Central memory CD8-positive, alpha-beta T cell (primary cell): ENCODE data around the gene CNTNAP2.

Experiments used
- ATAC-seq: fragments of 150-1000 bp; cut with Tn5 transposase; replicated peaks from 2 replicates; pipeline ENCODE4 v1.10.0; 2022; ENCODE audit warnings: mild to moderate bottlenecking, moderate FRiP score, moderate number of reproducible peaks; ENCODE audit not compliant: poor library complexity, severe bottlenecking; ENCODE audit errors: extremely low read depth
- DNase-seq, 2 donors: peaks; one replicate each; pipeline ENCODE4 v3.0.0; 2021; ENCODE audit warnings: low spot score in 2 of 2
- H3K27ac Mint-ChIP-seq: one replicate; pipeline ENCODE4 v1.8.0; 2022; ENCODE audit warnings: low read depth, mild to moderate bottlenecking, moderate library complexity, mixed read lengths
- H3K27me3 Mint-ChIP-seq: one replicate; pipeline ENCODE4 v1.8.0; 2022; ENCODE audit warnings: mixed read lengths
- H3K36me3 Mint-ChIP-seq: one replicate; pipeline ENCODE4 v1.8.0; 2022; ENCODE audit warnings: mild to moderate bottlenecking, moderate library complexity, mixed read lengths; ENCODE audit not compliant: insufficient read depth
- H3K4me1 Mint-ChIP-seq: one replicate; pipeline ENCODE4 v1.8.0; 2022; ENCODE audit warnings: mixed read lengths
- H3K4me3 Mint-ChIP-seq: one replicate; pipeline ENCODE4 v1.8.0; 2022; ENCODE audit warnings: mild to moderate bottlenecking, moderate library complexity, mixed read lengths
- H3K9me3 Mint-ChIP-seq: one replicate; pipeline ENCODE4 v1.8.0; 2022; ENCODE audit warnings: mixed read lengths

The CNTNAP2 gene

GRCh38 chr7:148031811-148032210 is 1915.2 kb downstream of the CNTNAP2 start:
- no peak for ATAC-seq
- Mint-ChIP-seq H3K27ac (no peak overlapping the region), H3K4me3 (no peak overlapping the region), H3K9me3 (peaks cover 4% of the 10 kb centered on the region), H3K36me3 (no peaks in the 10 kb centered on the region), H3K27me3 (no peaks in the 10 kb centered on the region), H3K4me1 (no peaks in the 10 kb centered on the region)
- DNase-seq, result no peak

- DNase-seq, result no peak
- peaks cover 4% of the 10 kb centered on the region for H3K9me3 Mint-ChIP-seq
- H3K4me3 Mint-ChIP-seq, result no peak overlapping the region
Measured at GRCh38 chr7:148035950-148036349, 1919.3 kb downstream of the CNTNAP2 start.

DNA sequence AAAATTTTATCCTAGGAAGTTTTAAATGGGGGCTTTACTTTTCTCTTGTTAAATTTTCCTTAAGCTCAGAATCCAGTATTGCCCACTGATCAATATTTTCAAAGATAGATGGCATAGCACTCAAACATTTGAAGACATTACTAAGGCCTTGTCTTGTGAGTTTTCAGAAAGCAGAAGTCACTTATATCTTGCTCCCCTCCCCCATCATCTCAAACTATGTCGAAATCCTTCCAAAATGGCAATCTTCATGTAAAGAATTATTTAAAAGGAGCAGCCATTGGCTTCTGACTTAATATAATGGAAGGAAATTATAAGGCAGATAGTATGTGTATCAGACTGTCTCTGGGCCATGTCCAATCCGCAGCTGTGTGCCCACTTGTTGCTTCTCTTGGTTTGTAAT is 1920.4 kb downstream of the CNTNAP2 start:
- H3K36me3 Mint-ChIP-seq, result no peaks in the 10 kb centered on the region
- no peak for DNase-seq

More at GRCh38 chr7:148035950-148036349, 1919.3 kb downstream of the CNTNAP2 start:
- Mint-ChIP-seq H3K4me1 (no peaks in the 10 kb centered on the region), H3K36me3 (no peaks in the 10 kb centered on the region), H3K27me3 (no peaks in the 10 kb centered on the region), H3K27ac (no peak overlapping the region)
- no peak for ATAC-seq

GRCh38 chr7:148041156-148041555 is 1924.6 kb downstream of the CNTNAP2 start:
- peaks cover 2% of the 10 kb centered on the region for H3K36me3 Mint-ChIP-seq
- no peaks in the 10 kb centered on the region for H3K27me3 Mint-ChIP-seq
- ATAC-seq, result no peak
- H3K27ac Mint-ChIP-seq, result no peak overlapping the region
- no peak overlapping the region for H3K4me3 Mint-ChIP-seq
- DNase-seq, result no peak
- H3K9me3 Mint-ChIP-seq, result peaks cover 7% of the 10 kb centered on the region
- no peaks in the 10 kb centered on the region for H3K4me1 Mint-ChIP-seq

More for the DNA sequence above, 1920.4 kb downstream of the CNTNAP2 start:
- Mint-ChIP-seq H3K9me3 (peaks cover 1% of the 10 kb centered on the region), H3K4me3 (no peak overlapping the region), H3K4me1 (no peaks in the 10 kb centered on the region), H3K27ac (no peak overlapping the region), H3K27me3 (no peaks in the 10 kb centered on the region)
- ATAC-seq, result no peak

DNA sequence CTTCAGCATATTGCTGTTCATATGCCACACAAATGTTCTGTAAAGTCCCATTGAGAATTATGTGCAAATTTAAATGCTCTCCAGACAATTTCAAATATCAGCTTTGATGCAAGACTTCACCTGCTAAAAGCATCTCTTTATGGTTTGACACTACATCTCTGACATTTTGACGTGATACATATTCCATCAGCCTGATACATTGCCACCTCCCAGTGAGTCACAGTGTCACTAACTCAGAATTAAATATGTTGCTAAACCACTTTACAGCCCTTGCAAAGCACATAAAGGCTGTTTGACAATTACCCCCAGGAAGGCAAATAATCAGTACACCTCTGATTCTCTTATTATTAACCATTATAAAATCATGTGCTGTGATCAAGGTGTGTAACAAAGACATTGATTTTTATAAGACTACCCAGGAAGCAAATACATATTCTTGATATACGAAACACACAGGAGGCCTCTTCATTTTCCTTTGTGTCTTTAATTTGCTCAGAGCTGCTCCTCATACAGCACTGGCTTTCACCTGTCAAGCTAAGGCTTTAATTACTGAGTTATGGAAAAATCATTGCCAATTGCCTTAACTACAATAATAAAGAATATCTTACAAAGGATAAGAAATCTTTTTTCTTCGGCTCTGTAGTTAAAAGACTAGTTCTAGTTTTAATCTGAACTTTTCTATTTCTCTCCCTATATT is 1926.5 kb downstream of the CNTNAP2 start:
- no peaks in the 10 kb centered on the region for H3K27me3 Mint-ChIP-seq
- H3K4me1 Mint-ChIP-seq, result no peaks in the 10 kb centered on the region
- H3K9me3 Mint-ChIP-seq, result peaks cover 7% of the 10 kb centered on the region
- no peak for ATAC-seq
- peaks cover 2% of the 10 kb centered on the region for H3K36me3 Mint-ChIP-seq
- DNase-seq, result no peak
- no peak overlapping the region for H3K4me3 Mint-ChIP-seq
- H3K27ac Mint-ChIP-seq, result no peak overlapping the region

DNA sequence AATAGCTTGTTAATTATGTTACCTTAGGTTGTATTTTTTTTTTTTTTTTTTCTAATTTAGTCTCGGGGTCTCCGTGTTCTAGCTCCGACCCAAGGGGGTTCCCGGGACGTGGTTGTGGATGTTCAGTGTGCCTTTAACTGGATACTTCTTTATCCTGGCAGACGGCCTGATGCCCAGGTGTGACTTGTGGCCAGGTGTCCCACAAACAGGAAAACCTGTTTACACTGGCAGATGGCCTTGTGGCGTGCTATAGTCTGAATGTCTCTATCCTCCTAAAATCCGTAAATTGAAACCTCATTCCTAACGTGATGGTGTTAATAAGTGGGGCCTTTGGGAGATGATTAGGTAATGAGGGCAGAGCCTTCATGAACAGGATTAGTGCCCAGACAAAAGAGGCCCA is 1927.6 kb downstream of the CNTNAP2 start:
- H3K27ac Mint-ChIP-seq, result no peak overlapping the region
- no peaks in the 10 kb centered on the region for H3K27me3 Mint-ChIP-seq
- ATAC-seq (no peak), DNase-seq (no peak)
- H3K9me3 Mint-ChIP-seq, result peaks cover 7% of the 10 kb centered on the region
- peaks cover 2% of the 10 kb centered on the region for H3K36me3 Mint-ChIP-seq
- H3K4me1 Mint-ChIP-seq, result no peaks in the 10 kb centered on the region
- H3K4me3 Mint-ChIP-seq, result no peak overlapping the region

- no peak overlapping the region for H3K4me3 Mint-ChIP-seq
- peaks cover 2% of the 10 kb centered on the region for H3K36me3 Mint-ChIP-seq
- no peaks in the 10 kb centered on the region for H3K4me1 Mint-ChIP-seq
- ATAC-seq (no peak), DNase-seq (no peak)
- no peak overlapping the region for H3K27ac Mint-ChIP-seq
- peaks cover 7% of the 10 kb centered on the region for H3K9me3 Mint-ChIP-seq
- no peaks in the 10 kb centered on the region for H3K27me3 Mint-ChIP-seq
Measured at GRCh38 chr7:148045521-148045920, 1928.9 kb downstream of the CNTNAP2 start.

DNA sequence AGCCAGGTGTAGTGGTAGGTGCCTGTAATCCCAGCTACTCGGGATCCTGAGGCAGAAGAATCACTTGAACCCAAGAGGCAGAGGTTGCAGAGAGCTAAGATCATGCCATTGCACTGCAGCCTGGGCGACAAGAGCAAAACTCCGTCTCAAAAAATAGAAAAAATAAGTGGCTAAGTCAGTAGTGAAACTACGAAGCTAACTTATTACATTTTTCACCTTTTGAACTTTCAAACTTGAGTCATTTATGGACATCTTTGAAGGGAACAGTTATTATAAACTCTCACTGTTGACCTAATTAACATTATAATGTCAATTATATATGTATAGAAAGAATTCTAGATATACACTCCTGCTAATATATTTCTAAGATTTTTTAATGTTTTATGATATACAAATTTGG is 1932.5 kb downstream of the CNTNAP2 start:
- Mint-ChIP-seq H3K4me3 (no peak overlapping the region), H3K36me3 (peaks cover 2% of the 10 kb centered on the region), H3K9me3 (no peaks in the 10 kb centered on the region), H3K4me1 (no peaks in the 10 kb centered on the region), H3K27me3 (no peaks in the 10 kb centered on the region), H3K27ac (no peak overlapping the region)
- DNase-seq, result no peak
- ATAC-seq, result no peak

- Mint-ChIP-seq H3K27ac (no peak overlapping the region), H3K4me1 (no peaks in the 10 kb centered on the region), H3K4me3 (no peak overlapping the region), H3K27me3 (no peaks in the 10 kb centered on the region), H3K9me3 (no peaks in the 10 kb centered on the region), H3K36me3 (no peaks in the 10 kb centered on the region)
- no peak for ATAC-seq
- DNase-seq, result no peak
Measured at GRCh38 chr7:148050492-148051158, 1934.0 kb downstream of the CNTNAP2 start.

DNA sequence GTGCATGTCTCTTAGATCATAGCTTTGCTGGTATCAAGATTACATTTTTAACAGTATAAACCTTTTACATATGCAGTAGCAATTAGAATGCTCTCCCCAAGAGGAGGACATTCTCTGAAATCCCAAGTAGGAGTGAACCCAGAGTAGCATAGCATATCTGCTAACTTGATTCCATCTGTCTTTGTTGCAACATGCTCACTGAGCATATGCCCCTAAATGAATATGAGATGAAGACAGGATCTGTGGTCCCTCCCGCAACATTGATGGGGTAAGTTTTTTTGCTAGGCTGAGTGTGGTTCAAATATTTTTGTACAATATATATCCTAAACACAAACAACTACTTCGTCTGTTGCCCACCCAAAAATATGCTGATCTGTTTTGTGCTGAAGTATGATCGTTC is 1939.8 kb downstream of the CNTNAP2 start:
- H3K4me3 Mint-ChIP-seq, result no peak overlapping the region
- H3K36me3 Mint-ChIP-seq, result no peaks in the 10 kb centered on the region
- no peaks in the 10 kb centered on the region for H3K4me1 Mint-ChIP-seq
- no peak for ATAC-seq
- no peak overlapping the region for H3K27ac Mint-ChIP-seq
- no peak for DNase-seq
- H3K27me3 Mint-ChIP-seq, result no peaks in the 10 kb centered on the region
- no peaks in the 10 kb centered on the region for H3K9me3 Mint-ChIP-seq

- H3K36me3 Mint-ChIP-seq, result no peaks in the 10 kb centered on the region
- H3K4me1 Mint-ChIP-seq, result no peaks in the 10 kb centered on the region
- no peak for DNase-seq
- H3K9me3 Mint-ChIP-seq, result no peaks in the 10 kb centered on the region
- no peak overlapping the region for H3K27ac Mint-ChIP-seq
- no peak overlapping the region for H3K4me3 Mint-ChIP-seq
- no peak for ATAC-seq
- no peaks in the 10 kb centered on the region for H3K27me3 Mint-ChIP-seq
Measured at GRCh38 chr7:148058092-148058491, 1941.5 kb downstream of the CNTNAP2 start.

GRCh38 chr7:148058753-148059152 is 1942.2 kb downstream of the CNTNAP2 start:
- Mint-ChIP-seq H3K36me3 (no peaks in the 10 kb centered on the region), H3K27me3 (no peaks in the 10 kb centered on the region), H3K4me3 (no peak overlapping the region), H3K4me1 (no peaks in the 10 kb centered on the region), H3K27ac (no peak overlapping the region), H3K9me3 (no peaks in the 10 kb centered on the region)
- no peak for ATAC-seq
- DNase-seq, result no peak

DNA sequence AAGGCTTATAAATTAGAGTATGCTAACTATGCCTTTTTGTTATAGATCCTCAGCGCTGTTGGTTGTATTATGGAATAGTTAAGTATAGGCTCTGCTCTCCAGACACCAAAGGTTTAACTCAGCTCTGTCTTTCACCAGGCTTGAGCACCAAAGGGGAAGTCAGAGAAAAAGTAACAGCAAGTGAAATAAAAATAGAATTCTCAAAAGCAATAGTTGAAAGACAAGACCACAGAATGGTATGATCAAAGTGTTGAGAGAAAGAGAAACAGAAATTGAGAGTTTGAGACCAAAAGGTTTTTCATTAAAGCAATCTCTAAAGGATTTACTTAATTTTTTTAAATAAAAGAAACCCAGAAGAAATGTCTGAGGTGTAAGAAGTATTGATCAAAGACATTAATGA is 1944.1 kb downstream of the CNTNAP2 start:
- Mint-ChIP-seq H3K4me3 (no peak overlapping the region), H3K36me3 (no peaks in the 10 kb centered on the region), H3K4me1 (no peaks in the 10 kb centered on the region)

More for the DNA sequence above, 1944.1 kb downstream of the CNTNAP2 start:
- ATAC-seq (no peak), DNase-seq (no peak)
- Mint-ChIP-seq H3K9me3 (no peaks in the 10 kb centered on the region), H3K27me3 (no peaks in the 10 kb centered on the region), H3K27ac (no peak overlapping the region)
